Duodenal mucosa (tissue), 2 donors: ENCODE results near the gene RNLS.
"Not testable (repeated sequence)": the region's sequence is repeated elsewhere in the genome, so short reads cannot be mapped to it uniquely, and the experiment has no call there.

Experiments used
- H3K27ac ChIP-seq: one replicate; pipeline ENCODE4 v1.7.0; 2013; ENCODE audit warnings: low read depth, low read length
- H3K27me3 ChIP-seq, 2 donors: one replicate each; pipeline ENCODE4 v1.7.0; 2013; ENCODE audit warnings: low read length in 2 of 2, control low read depth in 1 of 2; ENCODE audit not compliant: insufficient read depth in 2 of 2, control insufficient read depth in 1 of 2
- H3K36me3 ChIP-seq, 2 donors: one replicate each; pipeline ENCODE4 v1.7.0; 2013; ENCODE audit warnings: low read length in 2 of 2, control low read depth in 1 of 2; ENCODE audit not compliant: insufficient read depth in 2 of 2, control insufficient read depth in 1 of 2
- H3K4me1 ChIP-seq, 2 donors: one replicate each; pipeline ENCODE4 v1.7.0; 2013; ENCODE audit warnings: low read length in 2 of 2, control low read depth in 1 of 2; ENCODE audit not compliant: insufficient read depth in 2 of 2, control insufficient read depth in 1 of 2
- H3K4me3 ChIP-seq, 2 donors: one replicate each; pipeline ENCODE4 v1.7.0; 2013; ENCODE audit warnings: low read length in 2 of 2, low read depth in 1 of 2
- H3K9ac ChIP-seq, 2 donors: one replicate each; pipeline ENCODE4 v1.7.0; 2013; ENCODE audit warnings: low read length in 2 of 2, low read depth in 1 of 2
- H3K9me3 ChIP-seq, 2 donors: one replicate each; pipeline ENCODE4 v1.7.0; 2013; ENCODE audit warnings: low read length in 2 of 2, control low read depth in 1 of 2; ENCODE audit not compliant: control insufficient read depth in 1 of 2

The RNLS gene

GRCh38 chr10:88489107-88489506, 94.0 kb downstream of the RNLS start:
- H3K9me3 ChIP-seq = no peaks in the 10 kb centered on the region
- no peak overlapping the region for H3K4me3 ChIP-seq
- no peak overlapping the region for H3K27ac ChIP-seq
- H3K27me3 ChIP-seq = no peaks in the 10 kb centered on the region
- no peaks in the 10 kb centered on the region for H3K36me3 ChIP-seq
- H3K9ac ChIP-seq = no peak overlapping the region
- no peaks in the 10 kb centered on the region for H3K4me1 ChIP-seq

DNA sequence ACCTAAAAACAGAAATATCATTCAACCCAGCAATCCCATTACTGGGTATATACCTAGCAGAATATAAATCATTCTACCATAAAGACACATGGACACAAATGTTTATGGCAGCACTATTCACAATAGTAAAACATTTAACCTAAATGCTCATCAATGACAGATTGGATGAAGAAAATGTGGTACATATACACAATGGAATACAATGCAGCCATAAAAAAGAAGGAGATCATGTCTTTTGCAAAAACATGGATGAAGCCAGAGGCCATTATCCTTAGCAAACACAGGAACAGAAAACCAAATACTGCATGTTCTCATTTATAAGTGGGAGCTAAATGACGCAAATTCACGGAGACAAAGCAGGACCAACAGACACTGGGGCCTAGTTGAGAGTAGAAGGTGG, 96.3 kb downstream of the RNLS start:
- H3K4me1 ChIP-seq, H3K27me3 ChIP-seq, H3K9me3 ChIP-seq, H3K27ac ChIP-seq, H3K4me3 ChIP-seq, H3K36me3 ChIP-seq, H3K9ac ChIP-seq: not testable (repeated sequence)

- no peak overlapping the region for H3K4me3 ChIP-seq
- no peak overlapping the region for H3K27ac ChIP-seq
- no peaks in the 10 kb centered on the region for H3K27me3 ChIP-seq
- no peaks in the 10 kb centered on the region for H3K4me1 ChIP-seq
- no peaks in the 10 kb centered on the region for H3K36me3 ChIP-seq
- no peaks in the 10 kb centered on the region for H3K9me3 ChIP-seq
- H3K9ac ChIP-seq = no peak overlapping the region
These were observed 100.9 kb downstream of the RNLS start for GRCh38 chr10:88482220-88482619.

DNA sequence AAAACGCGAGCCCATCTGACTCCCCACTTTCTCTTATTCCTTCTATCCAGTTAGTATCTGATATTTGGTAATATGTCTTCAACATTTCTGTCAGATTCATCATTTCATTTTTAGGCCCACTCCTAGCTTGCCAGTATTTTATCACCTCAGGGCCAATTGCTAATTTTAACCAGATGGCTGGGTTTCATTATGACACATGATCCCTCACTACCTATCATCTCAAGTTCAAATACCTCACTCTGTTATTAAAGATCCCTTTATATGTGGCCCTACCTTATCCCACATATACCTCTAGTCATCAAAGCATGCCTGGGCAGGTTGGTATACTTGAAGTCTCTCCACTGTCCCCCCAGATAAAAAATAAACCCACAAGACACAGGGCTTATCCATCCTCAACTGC, 104.9 kb downstream of the RNLS start:
- no peak overlapping the region for H3K27ac ChIP-seq
- H3K9me3 ChIP-seq = no peaks in the 10 kb centered on the region
- H3K36me3 ChIP-seq = no peaks in the 10 kb centered on the region
- H3K27me3 ChIP-seq = no peaks in the 10 kb centered on the region
- H3K4me1 ChIP-seq = no peaks in the 10 kb centered on the region
- no peak overlapping the region for H3K4me3 ChIP-seq
- H3K9ac ChIP-seq = no peak overlapping the region

DNA sequence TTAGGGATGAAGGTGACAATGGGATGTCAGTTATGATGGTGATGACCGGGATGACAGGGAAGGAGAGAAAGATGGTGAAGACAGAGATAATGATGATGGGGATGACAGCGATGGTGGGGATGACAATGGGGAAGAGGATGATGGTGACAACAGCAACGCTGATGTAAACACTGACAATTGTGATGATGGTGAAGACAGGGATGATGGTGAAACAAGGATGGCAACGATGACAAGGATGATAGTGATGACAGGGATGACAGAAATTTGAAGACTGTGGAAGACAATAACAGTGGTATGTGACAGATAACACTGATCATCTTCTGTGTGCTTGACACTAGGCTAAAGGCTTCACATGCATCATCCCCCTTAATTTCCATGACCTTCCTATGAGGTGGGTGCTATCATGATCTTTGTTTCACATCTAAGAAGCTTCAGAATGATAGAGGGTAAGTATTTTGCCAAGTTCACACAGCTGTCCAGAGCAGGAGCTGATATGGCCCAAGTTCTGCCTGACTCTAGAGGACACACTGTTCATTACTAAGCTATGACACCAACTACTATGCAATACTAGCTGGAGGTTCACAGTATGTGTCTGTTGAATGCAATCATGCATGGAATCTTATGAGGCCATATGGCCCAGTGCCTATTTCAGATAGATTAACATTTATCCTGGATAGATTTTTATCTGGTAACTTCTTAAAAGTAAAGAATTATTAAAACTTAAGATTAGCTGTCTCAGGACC, 105.6 kb downstream of the RNLS start:
- no peaks in the 10 kb centered on the region for H3K9me3 ChIP-seq
- H3K36me3 ChIP-seq = no peaks in the 10 kb centered on the region
- no peaks in the 10 kb centered on the region for H3K27me3 ChIP-seq
- no peak overlapping the region for H3K9ac ChIP-seq
- H3K27ac ChIP-seq = no peak overlapping the region
- H3K4me3 ChIP-seq = no peak overlapping the region
- H3K4me1 ChIP-seq = no peaks in the 10 kb centered on the region

DNA sequence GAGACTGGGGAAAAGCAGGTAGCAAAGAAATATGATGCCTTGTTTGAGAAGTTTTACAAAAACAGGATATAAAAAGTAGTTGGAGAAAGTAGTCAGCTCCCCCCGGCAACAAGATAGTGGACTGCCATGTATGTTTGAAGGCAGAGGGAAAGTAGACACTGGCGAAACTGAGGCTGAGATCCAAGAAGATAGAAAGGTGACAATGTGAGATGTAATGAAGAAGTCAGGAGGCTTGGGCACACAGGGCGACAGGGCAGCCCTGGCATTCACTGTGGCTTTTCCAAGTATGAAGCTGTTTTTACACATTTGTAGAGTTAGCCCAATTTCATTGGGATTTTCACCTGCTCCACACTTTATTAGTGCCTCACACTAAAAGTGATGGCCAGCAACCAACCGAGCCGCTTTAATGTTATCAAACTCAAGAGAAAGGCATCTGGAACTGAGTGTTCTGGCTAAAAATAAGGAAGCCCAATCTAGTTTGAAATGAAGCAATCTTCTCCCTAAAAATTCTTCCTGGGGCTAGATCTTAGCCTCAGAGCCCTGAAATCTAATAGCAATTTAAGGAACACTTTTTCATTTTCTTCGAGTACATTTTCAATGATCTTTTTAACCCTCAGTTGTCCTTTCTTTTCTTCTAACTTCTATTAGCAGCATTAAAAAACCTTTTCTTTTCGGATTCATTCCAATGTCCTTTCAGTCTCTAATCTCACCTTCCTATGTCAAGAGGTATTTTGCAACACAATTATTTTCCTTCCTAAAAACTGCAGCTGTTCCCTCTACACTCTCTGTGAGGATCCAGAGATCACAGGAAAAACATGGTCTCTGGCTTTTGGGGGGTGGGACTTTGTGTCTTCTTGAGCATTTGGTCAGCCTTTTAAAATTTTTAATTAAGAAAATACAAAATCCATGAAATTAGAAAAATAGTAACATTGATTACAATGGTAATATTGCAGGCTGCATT, 108.0 kb downstream of the RNLS start:
- H3K27ac ChIP-seq = no peak overlapping the region

GRCh38 chr10:88473989-88474883, 108.9 kb downstream of the RNLS start:
- Histone ChIP-seq H3K36me3 (no peaks in the 10 kb centered on the region), H3K4me3 (no peak overlapping the region), H3K27ac (no peak overlapping the region), H3K9ac (no peak overlapping the region), H3K9me3 (no peaks in the 10 kb centered on the region), H3K27me3 (no peaks in the 10 kb centered on the region), H3K4me1 (no peaks in the 10 kb centered on the region)

More for the DNA sequence above, 108.0 kb downstream of the RNLS start:
- Histone ChIP-seq H3K36me3 (no peaks in the 10 kb centered on the region), H3K9me3 (no peaks in the 10 kb centered on the region), H3K4me1 (no peaks in the 10 kb centered on the region), H3K27me3 (no peaks in the 10 kb centered on the region), H3K4me3 (no peak overlapping the region), H3K9ac (no peak overlapping the region)

DNA sequence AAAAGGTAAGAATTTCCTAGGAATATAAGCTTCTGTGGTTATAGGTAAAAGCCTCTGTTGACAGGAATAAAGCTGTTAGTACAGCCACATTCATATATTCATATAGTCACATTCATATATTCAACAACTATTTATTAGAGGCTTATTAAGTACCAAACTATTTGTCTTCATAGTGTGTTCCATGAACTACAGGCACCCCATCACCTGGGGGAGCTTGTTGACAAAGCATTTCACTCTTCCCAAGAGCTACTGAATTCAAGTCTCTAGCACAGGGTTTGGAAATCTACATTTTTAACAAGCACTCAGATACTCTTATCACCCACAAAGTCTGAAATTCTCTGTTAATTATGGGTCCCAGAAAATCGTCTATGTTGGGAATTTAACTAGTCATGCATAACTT, 110.6 kb downstream of the RNLS start:
- Histone ChIP-seq H3K9ac (no peak overlapping the region), H3K4me1 (no peaks in the 10 kb centered on the region), H3K9me3 (no peaks in the 10 kb centered on the region), H3K27me3 (no peaks in the 10 kb centered on the region), H3K36me3 (no peaks in the 10 kb centered on the region), H3K27ac (no peak overlapping the region), H3K4me3 (no peak overlapping the region)

DNA sequence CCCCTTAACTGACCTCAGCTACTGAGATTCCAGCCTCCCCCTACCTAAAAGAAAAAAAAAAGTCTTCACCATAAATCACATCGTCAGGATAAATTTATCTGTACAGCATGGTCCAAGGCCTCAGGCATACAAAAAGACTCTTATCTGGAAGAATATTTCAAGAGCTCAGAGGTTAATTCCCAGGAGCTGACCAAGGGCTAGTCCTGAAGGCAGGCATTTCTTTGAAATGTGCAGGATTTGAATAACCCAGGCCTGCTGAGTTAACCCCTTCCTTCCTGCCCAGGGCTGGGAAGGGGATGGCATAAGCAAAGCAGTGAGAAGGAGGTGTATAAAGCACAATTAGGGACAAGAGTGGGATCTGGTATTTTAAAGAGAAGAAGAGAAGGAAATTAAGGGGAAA, 111.2 kb downstream of the RNLS start:
- Histone ChIP-seq H3K9ac (no peak overlapping the region), H3K9me3 (no peaks in the 10 kb centered on the region), H3K27ac (no peak overlapping the region), H3K4me3 (no peak overlapping the region), H3K27me3 (no peaks in the 10 kb centered on the region), H3K4me1 (no peaks in the 10 kb centered on the region), H3K36me3 (no peaks in the 10 kb centered on the region)
